Activated CD4-positive, alpha-beta T cell treated with anti-CD3 and anti-CD28 coated beads, Interleukin-2, amount 50 U/mL, for 24 hours (primary cell): Measurements from ENCODE around the gene EPAS1.

Experiments
- DNase-seq, 2 donors: peaks; one replicate each; pipeline ENCODE4 v3.0.0-alpha.2; 2020; ENCODE audit warnings: low read depth in 1 of 2, low spot score in 1 of 2

EPAS1 gene

DNA sequence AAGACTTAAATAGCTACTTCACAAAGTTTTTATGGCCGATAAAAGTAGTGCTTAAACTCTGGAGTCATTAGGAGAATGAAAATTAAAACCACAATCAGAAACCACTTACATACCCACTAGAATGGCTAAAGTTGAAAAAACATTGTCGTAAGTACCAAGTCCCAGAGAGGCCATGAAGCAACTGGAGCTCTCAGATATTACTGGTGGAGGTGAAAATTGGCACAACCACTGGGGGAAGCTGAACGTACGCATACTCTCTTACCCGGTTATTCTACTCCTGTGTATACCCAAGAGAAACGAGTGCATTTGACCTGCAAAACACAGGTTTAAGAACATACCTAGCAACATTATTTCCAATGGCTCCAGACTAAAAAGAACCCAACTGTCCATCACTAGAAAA lies 105.7 kb downstream of the EPAS1 start:
- DNase-seq: no peak

DNA sequence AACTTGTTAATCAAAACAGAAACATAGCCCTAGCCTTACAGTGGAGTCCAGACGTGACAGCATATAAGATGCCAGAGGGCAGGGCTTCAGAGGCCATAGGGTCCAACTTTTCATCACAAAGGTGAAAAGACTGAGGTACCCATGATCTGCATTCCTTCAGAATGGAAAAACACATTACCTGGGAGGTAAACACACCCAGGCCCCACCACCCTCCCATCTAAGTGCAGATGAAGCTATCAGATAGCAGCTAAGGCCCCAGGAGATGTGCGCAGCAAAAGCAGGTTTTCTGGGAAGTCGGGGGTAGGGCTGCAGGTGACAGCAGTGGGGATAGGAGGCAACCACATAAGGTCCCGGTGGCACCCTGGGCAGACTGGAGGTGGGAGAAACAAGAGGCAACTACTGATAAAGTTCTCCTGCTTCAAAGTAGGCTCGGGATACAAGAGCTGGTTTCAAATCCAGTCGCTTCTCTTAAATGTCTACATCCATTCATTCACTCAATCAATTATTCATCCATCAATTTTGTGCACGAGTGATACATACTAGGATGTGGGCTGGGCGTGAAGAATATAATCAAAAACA lies 107.1 kb downstream of the EPAS1 start:
- no peak for DNase-seq

- no peak for DNase-seq
Measured at GRCh38 chr2:46407852-46408455, 110.7 kb downstream of the EPAS1 start.

DNA sequence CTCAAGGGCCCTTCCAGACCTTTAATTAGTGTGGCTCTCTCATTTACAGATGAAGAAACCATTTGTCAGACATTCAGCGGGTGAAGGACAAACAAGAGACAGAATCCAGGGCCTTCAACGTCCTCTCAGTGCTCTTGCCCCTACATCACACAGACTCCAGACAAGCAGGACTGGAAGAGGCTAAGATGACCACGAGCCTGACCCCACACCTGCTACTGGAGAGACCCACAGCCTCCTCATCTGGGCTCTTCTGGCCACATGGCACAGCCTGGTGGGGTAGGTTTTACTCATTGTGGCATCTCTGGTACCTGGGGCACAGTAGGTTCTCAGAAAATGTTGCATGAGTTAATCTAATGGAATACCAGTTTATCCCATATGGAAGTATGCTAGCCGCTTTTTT lies 112.5 kb downstream of the EPAS1 start:
- no peak for DNase-seq

GRCh38 chr2:46410273-46411244 lies 113.4 kb downstream of the EPAS1 start:
- no peak for DNase-seq

DNA sequence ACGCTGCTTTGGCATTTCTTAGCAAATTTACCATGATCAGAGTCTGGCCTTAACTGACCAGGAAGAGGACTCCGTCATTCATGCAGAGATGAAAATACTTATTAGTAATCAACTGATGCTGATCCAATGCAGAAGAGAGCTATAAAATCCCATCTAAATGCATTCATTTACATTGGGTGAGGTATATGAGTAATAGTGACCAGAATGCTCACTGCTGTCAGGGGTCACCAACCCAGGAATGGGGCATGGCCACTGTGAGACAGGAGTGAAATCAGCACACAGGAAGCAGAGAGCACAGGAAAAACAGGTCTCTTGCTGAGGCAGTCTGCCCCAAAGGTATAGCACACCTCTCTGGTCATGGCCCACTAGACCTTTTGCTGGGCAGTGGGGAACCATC lies 114.0 kb downstream of the EPAS1 start:
- no peak for DNase-seq

GRCh38 chr2:46411985-46412384 lies 114.8 kb downstream of the EPAS1 start:
- DNase-seq: no peak

GRCh38 chr2:46413111-46413510 lies 115.9 kb downstream of the EPAS1 start:
- no peak for DNase-seq

- DNase-seq: no peak
Measured at GRCh38 chr2:46413631-46414030, 116.4 kb downstream of the EPAS1 start.

DNA sequence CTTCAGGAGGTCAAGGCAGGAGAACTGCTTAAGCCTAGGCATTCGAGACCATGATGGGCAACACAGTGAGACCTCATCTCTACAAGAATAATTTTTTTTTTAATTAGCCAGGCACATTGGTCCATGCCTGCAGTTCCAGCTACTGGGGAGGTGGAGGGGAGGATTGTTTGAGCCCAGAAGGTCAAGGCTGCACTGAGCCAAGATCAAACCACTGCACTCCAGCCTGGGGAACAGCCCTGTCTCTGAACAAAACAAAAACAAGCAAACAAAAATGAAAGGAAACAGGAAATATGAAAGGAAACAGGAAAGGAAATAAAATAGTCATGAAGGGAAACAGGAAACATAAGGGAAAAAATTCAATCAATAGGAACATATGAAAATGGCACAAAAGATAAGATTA lies 117.5 kb downstream of the EPAS1 start:
- DNase-seq: no peak

DNA sequence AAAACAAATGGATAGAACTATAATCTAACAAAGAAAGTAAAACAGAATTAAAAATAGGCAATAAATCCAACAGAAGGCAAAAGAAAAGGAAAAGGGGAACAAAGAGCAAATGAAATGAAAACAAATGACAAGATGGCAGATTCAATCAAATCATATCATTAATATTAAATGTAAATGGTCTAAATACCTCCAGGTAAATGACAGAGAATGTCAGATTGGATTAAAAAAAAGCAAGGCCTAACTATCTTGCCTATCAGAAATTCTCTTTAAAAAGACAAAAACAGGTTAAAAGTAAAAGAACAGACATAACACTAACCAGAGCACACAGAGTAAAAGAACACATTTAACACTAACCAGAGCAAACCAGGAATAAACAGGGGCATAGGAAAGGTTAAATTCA lies 119.1 kb downstream of the EPAS1 start:
- no peak for DNase-seq

- no peak for DNase-seq
Measured at GRCh38 chr2:46416739-46417403, 119.7 kb downstream of the EPAS1 start.

GRCh38 chr2:46420945-46421344 lies 123.7 kb downstream of the EPAS1 start:
- DNase-seq: no peak

DNA sequence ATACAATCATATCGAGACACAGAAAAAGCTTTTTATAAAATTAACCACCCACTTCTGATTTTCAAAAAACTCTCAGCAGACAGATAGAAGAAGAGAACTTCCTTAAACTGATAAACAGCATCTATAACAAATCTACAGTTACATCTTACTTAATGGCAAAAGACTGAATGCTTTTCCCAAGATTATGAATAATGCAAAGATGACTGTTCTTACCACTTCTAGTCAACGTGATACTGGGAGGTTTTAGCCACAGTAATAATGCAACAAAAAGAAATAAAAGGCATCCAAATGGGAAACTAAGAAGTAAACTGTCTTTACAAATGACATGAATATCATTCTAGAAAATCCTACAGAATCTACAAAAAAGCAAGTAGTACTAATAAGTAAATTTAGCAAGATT lies 124.2 kb downstream of the EPAS1 start:
- DNase-seq: no peak

- no peak for DNase-seq
Measured at GRCh38 chr2:46422717-46423394, 125.6 kb downstream of the EPAS1 start.

DNA sequence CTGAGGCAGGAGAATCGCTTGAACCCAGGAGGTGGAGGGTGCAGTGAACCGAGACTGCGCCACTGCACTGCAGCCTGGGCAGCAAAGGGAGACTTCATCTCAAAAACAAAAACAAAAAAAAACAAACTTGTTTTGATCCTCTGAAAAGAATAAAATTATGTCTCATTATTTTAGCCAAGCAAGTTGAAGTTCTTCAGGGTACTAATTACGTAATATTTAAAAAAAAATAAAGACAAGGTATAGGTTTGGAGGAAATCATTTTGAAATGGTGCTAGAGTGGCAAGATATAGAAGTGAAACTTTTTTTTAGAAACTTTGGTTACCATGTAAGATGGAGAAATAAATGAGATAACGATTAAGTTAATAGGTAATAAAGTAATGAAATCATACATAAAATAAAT lies 127.7 kb downstream of the EPAS1 start:
- no peak for DNase-seq

GRCh38 chr2:46428911-46429436 lies 131.8 kb downstream of the EPAS1 start:
- no peak for DNase-seq

DNA sequence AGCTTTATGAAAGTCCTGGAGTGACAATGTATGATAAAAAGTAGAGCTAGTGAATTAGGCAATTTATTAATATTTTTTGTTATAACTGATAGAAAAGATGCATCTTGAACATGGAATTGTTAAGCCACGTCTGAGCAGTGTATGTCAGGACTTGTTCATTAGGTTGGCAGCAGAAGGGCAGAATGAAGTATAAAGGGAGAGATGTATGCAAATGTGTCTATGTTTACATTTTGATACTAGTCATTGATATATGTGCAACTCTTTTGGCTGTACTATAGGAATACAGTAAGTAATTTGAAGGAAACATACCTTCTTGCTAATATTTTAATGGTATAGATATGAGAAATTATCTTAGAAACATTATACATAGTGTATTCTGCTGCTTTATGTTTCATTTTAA lies 133.2 kb downstream of the EPAS1 start:
- no peak for DNase-seq

- no peak for DNase-seq
Measured at GRCh38 chr2:46430992-46431391, 133.8 kb downstream of the EPAS1 start.

DNA sequence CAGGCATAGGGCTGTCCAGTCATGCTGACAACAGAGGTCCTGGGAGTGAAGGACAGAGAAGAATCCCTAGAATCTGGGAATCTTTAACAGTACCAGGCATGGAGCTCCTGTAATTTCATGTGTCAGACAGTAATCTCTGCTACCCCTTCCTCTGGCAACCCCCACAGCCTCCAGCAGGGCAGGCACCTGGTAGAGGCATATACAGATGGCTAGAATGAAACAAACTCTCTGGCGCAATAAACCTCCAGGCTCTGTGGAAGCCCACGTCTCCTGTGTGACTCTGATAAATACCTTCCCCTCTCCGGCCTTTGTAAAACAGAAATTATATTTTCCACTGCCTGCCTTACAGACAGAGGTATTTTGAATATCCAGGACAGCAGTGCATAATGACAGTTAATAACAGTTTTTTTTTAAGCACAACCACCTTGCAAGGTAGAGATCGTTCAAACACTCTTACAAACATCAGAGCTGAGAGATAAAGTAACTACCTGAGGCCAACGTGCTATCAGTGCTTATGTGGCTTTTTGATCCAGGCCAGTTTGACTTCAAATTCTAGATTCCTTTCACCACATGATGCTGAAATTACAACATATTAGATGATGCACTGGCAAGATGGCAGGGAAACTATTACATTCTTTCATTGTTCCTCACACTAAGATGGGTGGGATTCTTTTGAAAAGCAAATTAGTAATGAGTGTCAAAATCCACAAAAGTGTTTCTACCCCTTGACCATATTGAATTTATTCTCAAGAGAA lies 134.5 kb downstream of the EPAS1 start:
- no peak for DNase-seq
